ENCODE measurements around the gene MBD6.
A peak's percentile ranks its signal among the peaks of the same experiment; 100 is the strongest.
"Not testable (repeated sequence)": the region's sequence is repeated elsewhere in the genome, so short reads cannot be mapped to it uniquely, and the experiment has no call there.

Gene MBD6

GRCh38 chr12:57515408-57515933 lies 7.2 kb upstream of the MBD6 start:
- no peak for DNase-seq (ENCODE audit: low spot score)

GRCh38 chr12:57515934-57516541 lies 6.6 kb upstream of the MBD6 start:
- no peak for DNase-seq (ENCODE audit: low spot score)

- DNase-seq (ENCODE audit: low spot score), result no peak
These were observed 5.9 kb upstream of the MBD6 start for GRCh38 chr12:57516617-57517153.

GRCh38 chr12:57517187-57517586 lies 5.4 kb upstream of the MBD6 start:
- DNase-seq (ENCODE audit: low spot score), result no peak

GRCh38 chr12:57517718-57518117 lies 4.9 kb upstream of the MBD6 start:
- not testable (repeated sequence) for DNase-seq (ENCODE audit: low spot score)

GRCh38 chr12:57518176-57518919 lies 4.3 kb upstream of the MBD6 start:
- no peak for DNase-seq (ENCODE audit: low spot score)

GRCh38 chr12:57518920-57519795 lies 3.5 kb upstream of the MBD6 start:
- no peak for DNase-seq (ENCODE audit: low spot score)

- no peak for DNase-seq (ENCODE audit: low spot score)
These were observed 2.9 kb upstream of the MBD6 start for GRCh38 chr12:57519796-57520052.

- DNase-seq (ENCODE audit: low spot score), result peak; percentile 99
These were observed 2.4 kb upstream of the MBD6 start, which contains the start of gene DDIT3 for GRCh38 chr12:57520053-57520818. Gene DDIT3 (minus strand): TSS chr12:57520514. CDS start chr12:57517406, 3,108 bp downstream.

GRCh38 chr12:57521525-57522010 lies 1.1 kb upstream of the MBD6 start:
- no peak for DNase-seq (ENCODE audit: low spot score)

GRCh38 chr12:57522887-57523705 lies 472 bp downstream of the MBD6 start:
- DNase-seq (ENCODE audit: low spot score), result peak; percentile 67

- no peak for DNase-seq (ENCODE audit: low spot score)
These were observed 1.3 kb downstream of the MBD6 start for GRCh38 chr12:57523706-57524614.

GRCh38 chr12:57524814-57525614 lies 2.4 kb downstream of the MBD6 start:
- DNase-seq (ENCODE audit: low spot score), result no peak

GRCh38 chr12:57525615-57526383 lies 3.2 kb downstream of the MBD6 start:
- DNase-seq (ENCODE audit: low spot score), result no peak

- DNase-seq (ENCODE audit: low spot score), result no peak
These were observed 4.0 kb downstream of the MBD6 start for GRCh38 chr12:57526477-57527126.

- no peak for DNase-seq (ENCODE audit: low spot score)
These were observed 4.6 kb downstream of the MBD6 start for GRCh38 chr12:57527184-57527583.

GRCh38 chr12:57528176-57528575 lies 5.6 kb downstream of the MBD6 start:
- DNase-seq (ENCODE audit: low spot score), result no peak

Measured in putamen (tissue), 1 donor.